KMS-11 (cell line): ENCODE results near the gene RPP38.

ENCODE experiments used
- H2AFZ ChIP-seq: fragments of 200-600 bp; sonication (generic); 2 replicates; pipeline ENCODE4 v1.6.1; 2016; ENCODE audit warnings: antibody characterized with exemption, mixed run types, low read depth
- H3K27ac ChIP-seq: fragments of 200-600 bp; sonication (generic); 2 replicates; pipeline ENCODE4 v1.6.1; 2016; ENCODE audit warnings: mild to moderate bottlenecking, mixed run types
- H3K27me3 ChIP-seq: fragments of 200-600 bp; sonication (generic); 2 replicates; pipeline ENCODE4 v1.6.1; 2017; ENCODE audit warnings: mild to moderate bottlenecking, low read depth, mixed run types, moderate library complexity; ENCODE audit not compliant: insufficient read depth
- H3K36me3 ChIP-seq: fragments of 200-600 bp; sonication (generic); 2 replicates; pipeline ENCODE4 v1.6.1; 2017; ENCODE audit warnings: mild to moderate bottlenecking, mixed run types; ENCODE audit not compliant: insufficient read depth
- H3K4me1 ChIP-seq: fragments of 200-600 bp; sonication (generic); 2 replicates; pipeline ENCODE4 v1.6.1; 2016; ENCODE audit warnings: mild to moderate bottlenecking, low read depth, mixed run types; ENCODE audit not compliant: poor library complexity, severe bottlenecking
- H3K4me2 ChIP-seq: fragments of 200-600 bp; sonication (generic); 2 replicates; pipeline ENCODE4 v1.7.0; 2016; ENCODE audit warnings: mild to moderate bottlenecking, mixed run types
- H3K4me3 ChIP-seq: fragments of 200-600 bp; sonication (generic); IDR thresholded peaks from 2 replicates; pipeline ENCODE4 v1.6.1; 2017; ENCODE audit warnings: low read depth, low read length, mixed read lengths; ENCODE audit not compliant: insufficient read depth
- H3K79me2 ChIP-seq: fragments of 200-600 bp; sonication (generic); 2 replicates; pipeline ENCODE4 v1.6.1; 2016; ENCODE audit warnings: low read depth, mixed run types; ENCODE audit not compliant: insufficient read depth
- H3K9ac ChIP-seq: fragments of 200-600 bp; sonication (generic); 2 replicates; pipeline ENCODE4 v1.6.1; 2016; ENCODE audit warnings: mild to moderate bottlenecking, mixed run types
- H4K20me1 ChIP-seq: fragments of 200-600 bp; sonication (generic); 2 replicates; pipeline ENCODE4 v1.6.1; 2016; ENCODE audit warnings: mild to moderate bottlenecking, mixed run types; ENCODE audit not compliant: insufficient read depth
- CTCF ChIP-seq: fragments of 200-600 bp; sonication (generic); conservative IDR thresholded peaks from 2 replicates; pipeline ENCODE4 v1.6.1; 2017; ENCODE audit warnings: low read depth, mild to moderate bottlenecking, antibody characterized with exemption, low read length, moderate library complexity, mixed read lengths

RPP38 gene

DNA sequence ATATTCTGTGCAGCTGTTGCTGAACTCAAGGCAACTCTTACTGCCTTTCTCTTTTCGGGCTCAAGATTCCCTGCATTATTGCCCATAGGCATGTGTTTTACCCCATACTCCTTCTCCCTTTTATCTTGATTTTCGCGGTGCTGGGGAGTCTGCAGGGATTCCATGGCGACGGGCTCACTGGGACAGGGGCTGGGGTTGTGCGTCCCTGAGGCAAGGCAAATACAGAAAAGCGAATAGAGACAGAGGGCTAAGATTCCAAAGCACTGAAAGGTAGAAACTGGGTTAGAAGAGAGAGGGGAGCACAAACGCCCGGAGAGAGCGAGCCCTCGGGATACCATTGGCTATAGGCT lies 519 bp upstream of the RPP38 start:
- Histone ChIP-seq H3K36me3 (no peaks in the 10 kb centered on the region), H3K9ac (peak overlapping the region; percentile 95), H4K20me1 (no peaks in the 10 kb centered on the region), H3K4me3 (no peak overlapping the region), H3K27me3 (no peaks in the 10 kb centered on the region; the same call in 1 of the 2 replicates), H3K4me2 (peak overlapping the region; percentile 97), H3K27ac (peak overlapping the region; percentile 96), H3K4me1 (peaks cover 20% of the 10 kb centered on the region), H3K79me2 (peaks cover 42% of the 10 kb centered on the region), H2AFZ (peak overlapping the region; percentile 97)
- TF ChIP-seq CTCF: no peak

DNA sequence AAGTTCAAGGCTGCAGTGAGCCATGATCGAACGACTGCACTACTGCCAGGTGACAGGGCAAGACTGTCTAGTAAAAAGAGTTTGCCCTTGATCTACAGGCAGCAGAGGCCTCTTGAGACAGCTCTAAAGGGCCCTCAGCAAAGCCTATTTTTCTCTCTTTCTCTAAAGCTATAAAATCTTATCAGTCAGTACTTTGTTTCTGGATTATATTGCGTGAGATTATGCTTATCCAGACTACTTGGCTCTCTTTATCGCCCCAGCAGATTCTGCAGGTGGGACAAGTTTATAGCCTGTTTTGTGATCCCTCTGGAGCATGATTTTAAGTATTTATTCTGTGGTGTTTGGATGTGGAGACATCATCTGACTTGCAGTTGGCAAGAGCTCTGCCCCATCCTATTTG lies 2.7 kb downstream of the RPP38 start:
- Histone ChIP-seq H3K4me1 (peaks cover 20% of the 10 kb centered on the region), H3K27ac (no peak overlapping the region), H3K4me3 (no peak overlapping the region), H3K79me2 (peaks cover 45% of the 10 kb centered on the region), H3K27me3 (no peaks in the 10 kb centered on the region), H2AFZ (no peak overlapping the region), H4K20me1 (no peaks in the 10 kb centered on the region), H3K9ac (no peak overlapping the region), H3K4me2 (no peak overlapping the region), H3K36me3 (no peaks in the 10 kb centered on the region; the same call in 1 of the 2 replicates)
- TF ChIP-seq CTCF: no peak

DNA sequence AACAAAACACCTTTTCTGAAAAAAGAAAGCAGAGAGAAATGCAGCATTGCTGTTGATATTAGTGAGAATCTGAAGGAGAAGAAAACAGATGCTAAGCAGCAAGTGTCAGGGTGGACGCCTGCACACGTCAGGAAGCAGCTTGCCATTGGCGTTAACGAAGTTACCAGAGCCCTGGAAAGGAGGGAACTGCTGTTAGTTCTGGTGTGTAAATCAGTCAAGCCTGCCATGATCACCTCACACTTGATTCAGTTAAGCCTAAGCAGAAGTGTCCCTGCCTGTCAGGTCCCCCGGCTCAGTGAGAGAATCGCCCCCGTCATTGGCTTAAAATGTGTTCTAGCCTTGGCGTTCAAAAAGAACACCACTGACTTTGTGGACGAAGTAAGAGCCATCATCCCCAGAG lies 6.4 kb downstream of the RPP38 start:
- Histone ChIP-seq H3K27me3 (no peaks in the 10 kb centered on the region), H3K27ac (no peak overlapping the region), H3K4me2 (no peak overlapping the region), H3K9ac (no peak overlapping the region), H2AFZ (no peak overlapping the region), H3K79me2 (peaks cover 34% of the 10 kb centered on the region), H4K20me1 (no peaks in the 10 kb centered on the region), H3K4me1 (peaks cover 10% of the 10 kb centered on the region), H3K4me3 (no peak overlapping the region), H3K36me3 (no peaks in the 10 kb centered on the region; the same call in 1 of the 2 replicates)
- no peak for TF ChIP-seq CTCF

GRCh38 chr10:15106352-15107013 lies 9.3 kb downstream of the RPP38 start:
- no peaks in the 10 kb centered on the region for H3K27me3 ChIP-seq
- no peak overlapping the region for H3K4me3 ChIP-seq
- peaks cover 5% of the 10 kb centered on the region; the same call in 1 of the 2 replicates for H3K79me2 ChIP-seq
- H3K27ac ChIP-seq: no peak overlapping the region
- no peak overlapping the region for H3K9ac ChIP-seq
- no peak overlapping the region for H3K4me2 ChIP-seq
- no peaks in the 10 kb centered on the region for H4K20me1 ChIP-seq
- TF ChIP-seq CTCF: peak; percentile 99
- no peaks in the 10 kb centered on the region for H3K4me1 ChIP-seq
- no peaks in the 10 kb centered on the region; the same call in 1 of the 2 replicates for H3K36me3 ChIP-seq
- H2AFZ ChIP-seq: no peak overlapping the region
